HL-60 (cell line): ENCODE data around the gene ASB3.

ENCODE experiments used
- CTCF ChIP-seq: IDR thresholded peaks from one replicate; pipeline ENCODE4 v1.5.1; 2011; ENCODE audit warnings: low read length, control low read depth, inconsistent platforms; ENCODE audit not compliant: insufficient read depth
- POLR2AphosphoS5 ChIP-seq: IDR thresholded peaks from 2 replicates; pipeline ENCODE4 v1.6.1; 2012; ENCODE audit warnings: low read depth
- REST ChIP-seq: IDR thresholded peaks from 2 replicates; pipeline ENCODE4 v1.6.1; 2012; ENCODE audit warnings: low read depth; ENCODE audit not compliant: insufficient replicate concordance
- SPI1 ChIP-seq: IDR thresholded peaks from 2 replicates; pipeline ENCODE4 v1.6.1; 2012; ENCODE audit warnings: low read depth, mild to moderate bottlenecking, borderline replicate concordance

GRCh38 chr2:53753041-53753440 lies 33.7 kb downstream of the ASB3 start:
- no peak for TF ChIP-seq CTCF
- TF ChIP-seq POLR2AphosphoS5, result no peak
- TF ChIP-seq REST, result no peak
- no peak for TF ChIP-seq SPI1
